ENCODE results near the gene ANKRD11.
A peak's percentile ranks its signal among the peaks of the same experiment; 100 is the strongest.

The ANKRD11 gene

GRCh38 chr16:89506791-89507191 lies 16.4 kb upstream of the ANKRD11 start:
- no peak for DNase-seq

GRCh38 chr16:89506113-89506504 lies 15.7 kb upstream of the ANKRD11 start:
- no peak for DNase-seq

- peak; percentile 60 for DNase-seq
These were observed 15.1 kb upstream of the ANKRD11 start for GRCh38 chr16:89505204-89506112.

DNA sequence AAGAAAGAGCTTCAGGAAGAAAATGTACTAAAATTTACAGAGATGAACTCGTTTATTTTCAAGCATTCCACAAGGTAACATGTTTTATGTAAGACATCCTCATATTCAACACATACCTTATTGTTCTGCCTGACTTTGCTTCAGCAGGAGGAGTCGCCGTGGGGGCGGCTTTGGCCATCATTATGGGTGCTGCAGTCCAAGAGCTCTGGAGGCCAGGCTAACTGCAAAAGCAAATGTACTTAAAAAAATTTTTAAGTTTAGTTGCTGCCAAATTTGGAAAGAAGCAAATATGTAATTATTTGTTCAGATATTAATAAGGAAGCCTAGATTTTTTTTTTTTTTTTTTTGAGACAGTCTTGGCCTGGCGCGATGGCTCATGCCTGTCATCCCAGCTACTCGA lies 13.7 kb upstream of the ANKRD11 start:
- DNase-seq, result no peak

DNA sequence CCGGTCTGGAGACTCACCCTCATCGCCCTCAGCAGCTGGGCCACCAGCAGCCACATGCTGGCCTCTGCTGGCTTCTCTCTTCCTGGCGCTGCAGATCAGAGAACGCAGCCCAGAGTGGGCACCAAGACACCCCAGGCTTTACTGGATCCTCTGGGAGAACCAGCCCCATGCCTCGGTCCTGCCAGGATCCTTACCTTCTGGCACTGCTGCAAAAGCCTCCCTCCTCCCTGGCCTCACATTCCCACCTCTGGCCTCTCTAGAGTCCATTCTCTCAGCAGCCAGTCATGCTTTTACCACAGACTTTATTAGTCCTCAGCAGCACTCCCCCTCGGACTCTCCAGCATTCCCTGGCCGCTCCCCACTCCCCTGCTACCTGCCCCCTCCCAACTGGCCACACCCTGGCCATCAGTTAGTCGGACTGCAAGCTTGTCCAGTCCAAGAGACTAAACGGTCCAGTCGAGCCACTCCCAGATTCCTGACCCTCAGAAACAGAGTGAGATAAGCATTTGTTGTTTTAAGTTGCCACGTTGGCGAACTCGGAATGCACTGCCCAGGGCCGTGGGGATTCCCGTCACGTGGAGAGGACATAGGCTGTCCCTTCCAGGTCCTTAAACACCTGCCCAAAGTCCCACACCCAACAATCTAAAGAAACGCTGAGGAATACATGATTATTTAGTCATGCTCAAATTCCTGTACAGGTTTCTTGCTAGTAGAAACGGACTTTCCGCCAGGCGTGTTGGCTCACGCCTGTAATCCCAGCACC lies 11.9 kb upstream of the ANKRD11 start:
- DNase-seq, result no peak

- no peak for DNase-seq
These were observed 9.4 kb upstream of the ANKRD11 start for GRCh38 chr16:89499767-89500166.

- DNase-seq, result no peak
These were observed 8.5 kb upstream of the ANKRD11 start for GRCh38 chr16:89498839-89499238.

DNA sequence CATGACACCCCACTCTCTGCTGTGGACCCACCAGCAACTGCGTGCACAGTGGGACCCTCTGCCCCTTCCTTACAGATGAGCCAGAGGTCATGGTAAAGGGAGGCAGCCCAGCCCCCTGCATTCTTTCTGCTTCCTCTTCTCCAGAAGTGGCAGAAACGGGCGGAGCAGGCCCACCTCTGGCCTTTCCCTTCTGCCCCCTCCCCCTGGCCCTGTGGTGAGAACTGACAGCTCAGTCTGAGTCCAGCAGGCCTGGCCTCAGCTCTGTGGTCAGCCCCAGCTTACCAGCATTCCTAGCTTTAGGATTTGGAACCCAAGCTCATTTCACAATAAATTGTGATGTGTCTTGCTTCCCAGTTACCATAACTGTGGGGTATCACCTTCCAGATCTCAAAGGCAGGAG lies 4.8 kb upstream of the ANKRD11 start:
- peak; percentile 48 for DNase-seq

GRCh38 chr16:89493776-89494175 lies 3.4 kb upstream of the ANKRD11 start:
- no peak for DNase-seq

DNA sequence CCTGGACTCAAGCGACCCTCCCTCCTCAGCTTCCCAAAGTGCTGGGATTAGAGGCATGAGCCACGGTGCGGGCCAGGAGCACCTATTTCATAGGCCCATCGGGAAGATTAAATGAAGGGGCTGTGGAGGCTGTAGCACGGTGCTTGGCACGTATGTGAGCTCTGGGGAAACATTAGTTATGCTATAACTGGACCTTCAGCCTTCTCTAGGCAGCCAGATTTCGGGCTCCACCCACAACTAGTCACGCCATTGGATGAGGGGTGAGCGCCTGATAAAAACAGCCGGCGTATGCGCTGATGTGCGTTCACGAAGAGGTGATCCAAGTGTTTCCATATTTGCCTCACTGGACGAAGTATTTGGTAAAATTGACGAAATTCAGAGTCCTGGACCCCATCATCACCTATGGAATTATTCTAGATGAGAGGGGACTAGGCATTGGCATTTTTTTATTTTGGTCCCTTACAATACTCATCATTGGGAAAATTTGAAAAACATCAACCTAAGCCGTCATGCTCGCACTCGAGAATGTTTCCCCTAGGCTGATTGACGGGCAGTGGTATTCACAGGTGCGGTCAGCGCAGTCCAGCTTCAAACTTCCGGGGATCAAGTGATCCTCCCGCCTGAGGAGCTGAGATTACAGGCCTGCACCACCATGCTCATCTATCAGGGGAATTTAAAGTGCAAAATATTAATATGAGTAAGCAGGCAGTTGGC lies 1.8 kb upstream of the ANKRD11 start:
- no peak for DNase-seq

GRCh38 chr16:89491238-89491869 lies 993 bp upstream of the ANKRD11 start:
- no peak for DNase-seq

GRCh38 chr16:89489898-89490438 lies 393 bp downstream of the ANKRD11 start:
- DNase-seq, result no peak

GRCh38 chr16:89489040-89489897 lies 1.1 kb downstream of the ANKRD11 start:
- DNase-seq, result peak; percentile 98

DNA sequence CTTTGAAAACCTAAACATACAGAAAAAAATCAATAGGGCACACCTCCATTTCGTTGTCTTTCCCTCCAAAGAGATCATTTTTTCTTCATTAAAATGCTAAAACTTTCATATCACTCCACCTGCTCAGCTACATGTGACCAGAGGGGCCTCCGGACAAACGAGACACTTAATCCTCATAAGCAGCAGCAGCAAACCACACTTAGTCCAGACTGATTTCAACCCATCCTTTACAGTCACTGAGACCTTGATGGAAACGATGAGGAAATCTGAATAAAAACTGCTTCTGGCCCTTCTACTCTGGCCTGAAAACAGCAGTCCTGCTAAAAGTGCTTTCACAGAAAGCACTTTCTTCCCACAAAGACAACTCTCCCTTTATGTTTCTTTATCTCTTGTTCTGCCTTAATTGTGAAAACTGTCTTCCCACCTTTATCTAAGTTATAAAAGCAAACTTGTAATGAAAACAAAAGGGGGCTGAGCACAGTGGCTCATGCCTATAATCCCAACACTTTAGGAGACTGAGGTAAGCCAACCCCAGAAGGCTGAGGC lies 4.6 kb downstream of the ANKRD11 start:
- no peak for DNase-seq

DNA sequence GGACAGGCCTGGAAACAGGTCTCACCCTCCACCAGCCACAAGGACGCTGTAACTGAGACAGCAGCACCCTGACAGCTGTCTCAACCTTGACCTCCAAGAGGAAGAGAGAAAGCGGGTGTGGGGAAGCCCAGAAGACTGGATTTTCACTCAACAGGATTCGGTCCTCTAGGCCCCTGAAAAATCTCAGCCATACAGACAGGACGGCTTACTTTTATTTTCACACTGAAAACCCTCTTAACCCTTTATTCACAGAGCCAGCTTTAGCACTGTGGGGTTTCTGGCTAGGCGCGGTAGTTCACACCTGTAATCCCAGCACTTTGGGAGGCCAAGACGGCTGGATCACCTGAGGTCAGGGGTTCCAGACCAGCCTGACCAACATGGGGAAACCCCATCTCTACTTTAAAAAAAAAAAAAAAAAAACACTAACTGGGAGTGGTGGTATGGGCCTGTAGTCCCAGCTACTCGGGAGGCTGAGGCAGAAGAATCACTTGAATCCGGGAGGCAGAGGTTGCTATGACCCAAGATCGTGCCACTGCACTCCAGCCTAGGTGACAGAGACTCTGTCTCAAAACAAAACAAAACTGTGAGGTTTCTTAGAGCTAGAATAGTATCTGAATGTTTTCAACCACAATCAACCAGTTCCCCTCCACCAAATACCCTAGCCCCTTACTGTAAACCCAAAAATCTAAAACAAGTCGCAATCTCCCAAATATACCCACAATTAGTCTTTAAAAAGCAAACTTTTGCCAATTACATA lies 5.3 kb downstream of the ANKRD11 start:
- no peak for DNase-seq

- DNase-seq, result no peak
These were observed 6.3 kb downstream of the ANKRD11 start for GRCh38 chr16:89484041-89484501.

GRCh38 chr16:89482817-89483205 lies 7.5 kb downstream of the ANKRD11 start:
- no peak for DNase-seq

GRCh38 chr16:89482150-89482816 lies 8.1 kb downstream of the ANKRD11 start:
- peak; percentile 56 for DNase-seq

DNA sequence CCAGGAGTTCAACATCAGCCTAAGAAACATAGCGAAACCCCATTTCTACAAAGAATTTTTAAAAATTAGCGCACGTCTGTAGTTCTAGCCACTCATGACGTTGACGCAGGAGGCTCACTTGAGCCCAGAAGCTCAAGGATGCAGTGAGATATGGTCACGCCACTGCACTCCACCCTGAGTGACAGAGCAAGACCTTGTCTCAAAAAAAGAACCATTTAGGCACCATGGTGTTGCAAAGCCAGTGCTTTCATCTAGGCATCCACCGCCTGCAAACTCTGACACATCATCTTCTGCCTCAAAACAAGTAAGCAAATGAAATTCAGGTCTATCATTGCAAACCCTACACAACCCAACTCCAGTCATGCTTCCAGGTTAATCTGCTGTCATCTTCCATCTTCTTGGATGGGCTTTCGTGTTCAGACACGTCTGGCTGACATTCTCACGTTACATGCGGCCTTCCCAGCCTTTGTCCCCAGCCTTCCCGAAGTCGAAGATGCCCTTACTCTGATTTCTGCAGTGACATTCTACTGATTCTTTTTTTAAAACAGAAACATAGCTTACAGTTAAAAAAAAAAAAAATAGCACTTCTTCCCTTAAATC lies 8.9 kb downstream of the ANKRD11 start:
- no peak for DNase-seq
